GM06990 (cell line): ENCODE results near the gene PLXNA2.

ENCODE experiments used
- DNase-seq: peaks from one replicate; pipeline ENCODE4 v3.0.0-alpha.2; 2011; ENCODE audit not compliant: insufficient read length; ENCODE audit errors: extremely low read depth
- H3K27me3 ChIP-seq: replicated peaks from 2 replicates; pipeline ENCODE4 v1.6.0; 2011; ENCODE audit warnings: low read length; ENCODE audit not compliant: control insufficient read depth, insufficient read depth
- H3K36me3 ChIP-seq: 2 replicates; pipeline ENCODE4 v1.5.1; 2011; ENCODE audit warnings: low read length; ENCODE audit not compliant: control insufficient read depth, insufficient read depth
- H3K4me3 ChIP-seq: replicated peaks from 2 replicates; pipeline ENCODE4 v1.5.1; 2011; ENCODE audit warnings: low read depth, mild to moderate bottlenecking, control low read depth, low read length
- TF ChIP-seq, protein P1 (sequence below): IDR thresholded peaks from 2 replicates; pipeline ENCODE4 v1.5.1; 2011; ENCODE audit warnings: low read length, control low read depth, mild to moderate bottlenecking, inconsistent platforms; ENCODE audit not compliant: insufficient read depth, poor library complexity, severe bottlenecking

Gene PLXNA2

DNA sequence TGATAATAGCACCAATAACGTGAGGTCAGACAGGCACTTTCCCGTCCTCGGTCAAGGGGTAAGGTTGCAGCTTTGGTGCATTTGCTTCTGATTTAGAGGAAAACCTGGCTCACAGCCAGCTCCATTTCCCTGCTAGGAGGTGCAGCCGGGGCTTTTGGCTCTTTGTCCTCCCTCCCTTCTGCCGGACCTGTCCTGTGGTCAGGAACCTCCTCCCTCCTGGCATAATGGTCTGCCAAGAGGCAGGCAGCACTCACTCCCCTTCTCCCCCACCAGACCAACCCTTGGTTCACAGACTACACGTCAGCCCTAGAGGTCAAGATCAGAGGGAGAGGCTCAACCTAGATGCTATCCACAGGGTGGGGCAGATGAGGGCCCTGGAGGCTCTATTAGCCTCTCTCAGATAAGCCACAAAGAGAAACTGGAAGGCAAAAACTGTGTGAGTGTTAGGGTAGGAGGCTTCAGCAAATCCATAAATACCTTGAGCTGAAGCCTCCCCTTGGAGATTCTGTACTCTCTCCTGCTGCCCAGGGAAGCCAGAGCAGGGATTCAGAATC, 64.8 kb downstream of the PLXNA2 start:
- no peak for DNase-seq
- Histone ChIP-seq H3K27me3 (no peaks in the 10 kb centered on the region), H3K36me3 (no peaks in the 10 kb centered on the region), H3K4me3 (no peak overlapping the region)
- TF ChIP-seq, protein P1, sequence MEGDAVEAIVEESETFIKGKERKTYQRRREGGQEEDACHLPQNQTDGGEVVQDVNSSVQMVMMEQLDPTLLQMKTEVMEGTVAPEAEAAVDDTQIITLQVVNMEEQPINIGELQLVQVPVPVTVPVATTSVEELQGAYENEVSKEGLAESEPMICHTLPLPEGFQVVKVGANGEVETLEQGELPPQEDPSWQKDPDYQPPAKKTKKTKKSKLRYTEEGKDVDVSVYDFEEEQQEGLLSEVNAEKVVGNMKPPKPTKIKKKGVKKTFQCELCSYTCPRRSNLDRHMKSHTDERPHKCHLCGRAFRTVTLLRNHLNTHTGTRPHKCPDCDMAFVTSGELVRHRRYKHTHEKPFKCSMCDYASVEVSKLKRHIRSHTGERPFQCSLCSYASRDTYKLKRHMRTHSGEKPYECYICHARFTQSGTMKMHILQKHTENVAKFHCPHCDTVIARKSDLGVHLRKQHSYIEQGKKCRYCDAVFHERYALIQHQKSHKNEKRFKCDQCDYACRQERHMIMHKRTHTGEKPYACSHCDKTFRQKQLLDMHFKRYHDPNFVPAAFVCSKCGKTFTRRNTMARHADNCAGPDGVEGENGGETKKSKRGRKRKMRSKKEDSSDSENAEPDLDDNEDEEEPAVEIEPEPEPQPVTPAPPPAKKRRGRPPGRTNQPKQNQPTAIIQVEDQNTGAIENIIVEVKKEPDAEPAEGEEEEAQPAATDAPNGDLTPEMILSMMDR = no peak

DNA sequence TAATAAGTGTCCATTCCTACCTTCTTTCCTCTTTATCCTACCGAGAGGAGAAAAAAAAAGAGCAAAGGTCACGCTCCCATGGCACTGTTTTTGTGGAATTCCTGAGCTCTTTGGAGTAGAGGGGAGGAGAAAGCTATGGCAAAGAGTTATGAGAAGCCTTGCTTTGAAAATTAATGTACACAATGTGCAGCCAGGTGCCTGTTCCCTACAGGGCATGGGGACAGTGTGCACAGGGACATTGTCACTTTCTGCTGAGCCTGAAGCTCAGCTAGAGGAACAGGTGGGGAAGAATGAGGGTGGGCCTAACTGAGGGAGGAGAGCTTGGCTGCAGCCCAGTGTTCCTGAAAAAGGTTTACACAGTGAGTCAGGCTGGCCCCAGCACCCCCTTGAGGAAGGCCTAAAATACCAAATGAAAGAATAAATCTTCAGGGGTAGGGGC, 66.1 kb downstream of the PLXNA2 start:
- DNase-seq = no peak
- no peak overlapping the region for H3K4me3 ChIP-seq
- no peaks in the 10 kb centered on the region for H3K27me3 ChIP-seq
- H3K36me3 ChIP-seq = no peaks in the 10 kb centered on the region
- TF ChIP-seq, protein P1 = no peak

DNA sequence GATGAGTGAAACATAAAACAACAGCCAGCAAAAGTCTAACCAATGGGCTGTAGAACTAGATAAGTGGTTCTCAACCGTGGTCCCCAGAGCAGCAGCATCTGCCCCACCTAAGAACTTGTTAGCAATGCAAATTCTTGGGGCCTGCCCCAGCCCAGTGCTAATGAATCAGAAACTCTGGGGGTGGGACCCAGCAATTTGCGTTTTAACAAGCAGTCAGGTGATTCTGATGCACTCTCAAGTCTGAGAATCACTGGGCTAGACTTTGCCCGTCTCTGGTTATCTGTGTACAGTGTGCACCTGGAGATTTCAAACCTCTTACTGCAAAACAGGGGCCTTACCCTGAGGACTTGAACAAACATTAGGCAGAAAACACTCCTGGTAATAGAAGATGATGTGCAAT, 66.5 kb downstream of the PLXNA2 start:
- TF ChIP-seq, protein P1 = no peak
- no peak for DNase-seq
- Histone ChIP-seq H3K27me3 (no peaks in the 10 kb centered on the region), H3K36me3 (no peaks in the 10 kb centered on the region), H3K4me3 (no peak overlapping the region)

DNA sequence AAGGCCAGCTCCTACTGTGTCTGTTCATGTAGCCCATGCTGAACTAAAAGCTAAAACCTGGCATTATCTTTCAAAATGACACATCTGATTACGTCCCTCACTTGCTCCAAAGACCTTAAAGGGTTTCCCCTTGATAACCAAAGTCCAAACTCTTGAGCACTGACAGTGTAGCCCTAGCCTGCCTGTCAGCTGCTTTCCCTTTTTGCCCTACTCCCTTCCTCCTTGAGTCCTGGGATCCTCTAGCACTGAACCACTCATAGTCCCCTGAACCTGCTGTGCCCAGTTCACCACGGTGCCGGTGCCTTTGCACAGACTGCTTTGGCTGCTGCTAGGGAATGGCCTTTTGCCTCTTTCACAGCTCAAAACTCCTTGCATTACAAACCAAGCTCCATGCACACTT, 67.5 kb downstream of the PLXNA2 start:
- DNase-seq = no peak
- TF ChIP-seq, protein P1 = no peak
- Histone ChIP-seq H3K4me3 (no peak overlapping the region), H3K27me3 (no peaks in the 10 kb centered on the region), H3K36me3 (no peaks in the 10 kb centered on the region)

DNA sequence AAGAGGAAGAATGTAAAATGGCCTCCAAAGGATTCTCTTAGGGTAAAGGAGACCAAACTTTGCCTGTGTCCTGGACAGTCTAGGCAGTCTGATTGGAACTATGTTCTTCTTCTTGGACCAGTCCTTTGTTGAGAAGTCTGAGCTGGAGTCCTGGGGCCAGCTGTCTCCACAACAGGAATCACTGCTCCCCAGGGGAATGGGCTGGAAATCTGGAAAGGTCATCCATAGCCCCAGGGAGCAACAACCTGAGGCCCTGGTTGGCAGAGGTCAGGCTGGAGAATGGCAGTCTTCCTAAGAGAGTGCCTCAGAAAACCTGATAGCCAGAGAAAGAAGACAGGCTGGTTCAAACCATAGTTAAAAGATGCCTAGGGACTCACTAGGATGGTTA, 68.7 kb downstream of the PLXNA2 start:
- no peak overlapping the region for H3K4me3 ChIP-seq
- DNase-seq = no peak
- TF ChIP-seq, protein P1 = no peak

More for the DNA sequence above, 68.7 kb downstream of the PLXNA2 start:
- Histone ChIP-seq H3K36me3 (no peaks in the 10 kb centered on the region), H3K27me3 (no peaks in the 10 kb centered on the region)
